PFSK-1 (cell line): Measurements from ENCODE around the gene GRK5.

Experiments used
- FOXP2 ChIP-seq: optimal IDR thresholded peaks from 2 replicates; pipeline ENCODE3; 2011; ENCODE audit warnings: borderline replicate concordance, control low read depth, inconsistent platforms; ENCODE audit not compliant: insufficient read depth; ENCODE audit errors: extremely low read length, extremely low read depth
- POLR2AphosphoS5 ChIP-seq: IDR thresholded peaks from 2 replicates; pipeline ENCODE4 v1.6.1; 2012; ENCODE audit warnings: low read depth, mild to moderate bottlenecking, control low read depth, low read length, moderate library complexity
- REST ChIP-seq, 2 experiments: IDR thresholded peaks; 2 replicates each; pipeline versions ENCODE4 v1.6.1 to v1.8.0; 2011 to 2012; ENCODE audit warnings: low read depth in 2 of 2, low read length in 2 of 2, control low read depth in 1 of 2, inconsistent platforms in 1 of 2, mild to moderate bottlenecking in 1 of 2, moderate library complexity in 1 of 2; ENCODE audit not compliant: insufficient read depth in 1 of 2
- SIN3A ChIP-seq: IDR thresholded peaks from 2 replicates; pipeline ENCODE4 v1.6.1; 2012; ENCODE audit warnings: mild to moderate bottlenecking, low read length, moderate library complexity, borderline replicate concordance; ENCODE audit not compliant: insufficient read depth
- TAF1 ChIP-seq: IDR thresholded peaks from 2 replicates; pipeline ENCODE4 v1.6.1; 2012; ENCODE audit warnings: low read length, control low read depth, borderline replicate concordance; ENCODE audit not compliant: insufficient read depth

- TF ChIP-seq POLR2AphosphoS5, result no peak
- TF ChIP-seq SIN3A, result no peak
- no peak for TF ChIP-seq REST (IDR thresholded peaks at IDR 0.05; ENCODE audit: insufficient read depth in 1 of 2, low read depth in 2 of 2, low read length in 2 of 2)
- TF ChIP-seq TAF1, result no peak
- TF ChIP-seq FOXP2, result no peak
Observed at GRCh38 chr10:119203006-119203405, 4.4 kb upstream of the GRK5 start.
